Activated naive CD8-positive, alpha-beta T cell (primary cell): Measurements from ENCODE around the gene HMGCS1.
"Not testable (repeated sequence)": the region's sequence is repeated elsewhere in the genome, so short reads cannot be mapped to it uniquely, and the experiment has no call there.

Source experiments
- H3K27ac Mint-ChIP-seq: one replicate; pipeline ENCODE4 v1.8.0; 2021; ENCODE audit warnings: mixed read lengths
- H3K27me3 Mint-ChIP-seq: one replicate; pipeline ENCODE4 v1.8.0; 2021; ENCODE audit warnings: mixed read lengths
- H3K36me3 Mint-ChIP-seq: one replicate; pipeline ENCODE4 v1.8.0; 2021; ENCODE audit warnings: mixed read lengths
- H3K4me1 Mint-ChIP-seq: one replicate; pipeline ENCODE4 v1.8.0; 2021; ENCODE audit warnings: low read depth, mixed read lengths
- H3K4me3 Mint-ChIP-seq: one replicate; pipeline ENCODE4 v1.8.0; 2021; ENCODE audit warnings: mild to moderate bottlenecking, mixed read lengths
- H3K9me3 Mint-ChIP-seq: one replicate; pipeline ENCODE4 v1.8.0; 2021; ENCODE audit warnings: low read depth, mixed read lengths

HMGCS1 gene

GRCh38 chr5:43323488-43323887, 10.3 kb upstream of the HMGCS1 start:
- not testable (repeated sequence) for H3K9me3 Mint-ChIP-seq, H3K4me3 Mint-ChIP-seq, H3K4me1 Mint-ChIP-seq, H3K27ac Mint-ChIP-seq, H3K27me3 Mint-ChIP-seq, H3K36me3 Mint-ChIP-seq

- H3K4me1 Mint-ChIP-seq = peaks cover 8% of the 10 kb centered on the region
- no peak overlapping the region for H3K27ac Mint-ChIP-seq
- no peaks in the 10 kb centered on the region for H3K27me3 Mint-ChIP-seq
These were observed 7.6 kb upstream of the HMGCS1 start for GRCh38 chr5:43320846-43321245.

GRCh38 chr5:43316421-43316820, 3.2 kb upstream of the HMGCS1 start:
- H3K4me3 Mint-ChIP-seq = no peak overlapping the region
- peaks cover 47% of the 10 kb centered on the region for H3K4me1 Mint-ChIP-seq
- peak overlapping the region; percentile 96 for H3K27ac Mint-ChIP-seq
- no peaks in the 10 kb centered on the region for H3K27me3 Mint-ChIP-seq
- peaks cover 5% of the 10 kb centered on the region for H3K9me3 Mint-ChIP-seq
- H3K36me3 Mint-ChIP-seq = peaks cover 2% of the 10 kb centered on the region

More at GRCh38 chr5:43320846-43321245, 7.6 kb upstream of the HMGCS1 start:
- Mint-ChIP-seq H3K9me3 (no peaks in the 10 kb centered on the region), H3K4me3 (no peak overlapping the region), H3K36me3 (no peaks in the 10 kb centered on the region)

GRCh38 chr5:43315682-43316081, 2.5 kb upstream of the HMGCS1 start:
- Mint-ChIP-seq H3K4me1 (peaks cover 53% of the 10 kb centered on the region), H3K27me3 (no peaks in the 10 kb centered on the region), H3K4me3 (peak overlapping the region; percentile 58), H3K9me3 (peaks cover 5% of the 10 kb centered on the region), H3K36me3 (peaks cover 2% of the 10 kb centered on the region), H3K27ac (peak overlapping the region; percentile 96)

- H3K36me3 Mint-ChIP-seq = peaks cover 2% of the 10 kb centered on the region
- H3K27me3 Mint-ChIP-seq = no peaks in the 10 kb centered on the region
- peaks cover 55% of the 10 kb centered on the region for H3K4me1 Mint-ChIP-seq
- peak overlapping the region; percentile 58 for H3K4me3 Mint-ChIP-seq
- H3K9me3 Mint-ChIP-seq = peaks cover 5% of the 10 kb centered on the region
- H3K27ac Mint-ChIP-seq = peak overlapping the region; percentile 96
These were observed 2.1 kb upstream of the HMGCS1 start for GRCh38 chr5:43315263-43315662.

GRCh38 chr5:43314724-43315123, 1.5 kb upstream of the HMGCS1 start:
- Mint-ChIP-seq H3K4me1 (peaks cover 59% of the 10 kb centered on the region), H3K27me3 (no peaks in the 10 kb centered on the region)

GRCh38 chr5:43313854-43314457, 744 bp upstream of the HMGCS1 start:
- H3K36me3 Mint-ChIP-seq = peaks cover 4% of the 10 kb centered on the region
- peaks cover 66% of the 10 kb centered on the region for H3K4me1 Mint-ChIP-seq
- peak overlapping the region; percentile 97 for H3K4me3 Mint-ChIP-seq
- H3K27me3 Mint-ChIP-seq = no peaks in the 10 kb centered on the region
- peaks cover 5% of the 10 kb centered on the region for H3K9me3 Mint-ChIP-seq
- H3K27ac Mint-ChIP-seq = peak overlapping the region; percentile 96

More at GRCh38 chr5:43314724-43315123, 1.5 kb upstream of the HMGCS1 start:
- H3K36me3 Mint-ChIP-seq = peaks cover 4% of the 10 kb centered on the region
- H3K4me3 Mint-ChIP-seq = peak overlapping the region; percentile 97
- H3K27ac Mint-ChIP-seq = peak overlapping the region; percentile 96
- H3K9me3 Mint-ChIP-seq = peaks cover 5% of the 10 kb centered on the region

GRCh38 chr5:43312699-43313034, 545 bp downstream of the HMGCS1 start:
- Mint-ChIP-seq H3K27me3 (no peaks in the 10 kb centered on the region), H3K27ac (peak overlapping the region; percentile 96), H3K4me3 (peak overlapping the region; percentile 97), H3K9me3 (peaks cover 5% of the 10 kb centered on the region), H3K36me3 (peaks cover 4% of the 10 kb centered on the region), H3K4me1 (peaks cover 77% of the 10 kb centered on the region)

GRCh38 chr5:43312076-43312661, 1.0 kb downstream of the HMGCS1 start:
- H3K4me3 Mint-ChIP-seq = peak overlapping the region; percentile 97
- peak overlapping the region; percentile 96 for H3K27ac Mint-ChIP-seq
- peaks cover 77% of the 10 kb centered on the region for H3K4me1 Mint-ChIP-seq
- peaks cover 5% of the 10 kb centered on the region for H3K9me3 Mint-ChIP-seq
- H3K36me3 Mint-ChIP-seq = peaks cover 4% of the 10 kb centered on the region
- H3K27me3 Mint-ChIP-seq = no peaks in the 10 kb centered on the region

GRCh38 chr5:43309637-43310036, 3.6 kb downstream of the HMGCS1 start:
- Mint-ChIP-seq H3K4me3 (peak overlapping the region; percentile 38), H3K27ac (peak overlapping the region; percentile 11), H3K9me3 (peaks cover 2% of the 10 kb centered on the region), H3K4me1 (peaks cover 73% of the 10 kb centered on the region), H3K27me3 (no peaks in the 10 kb centered on the region), H3K36me3 (peaks cover 2% of the 10 kb centered on the region)

- no peak overlapping the region for H3K4me3 Mint-ChIP-seq
- no peaks in the 10 kb centered on the region for H3K27me3 Mint-ChIP-seq
- no peaks in the 10 kb centered on the region for H3K9me3 Mint-ChIP-seq
- peak overlapping the region; percentile 11 for H3K27ac Mint-ChIP-seq
- H3K4me1 Mint-ChIP-seq = peaks cover 73% of the 10 kb centered on the region
- H3K36me3 Mint-ChIP-seq = peaks cover 2% of the 10 kb centered on the region
These were observed 4.1 kb downstream of the HMGCS1 start for GRCh38 chr5:43309122-43309521.

- not testable (repeated sequence) for H3K27me3 Mint-ChIP-seq, H3K9me3 Mint-ChIP-seq, H3K4me3 Mint-ChIP-seq
- H3K27ac Mint-ChIP-seq = peak overlapping the region; percentile 50
- H3K4me1 Mint-ChIP-seq = peaks cover 78% of the 10 kb centered on the region
- peaks cover 12% of the 10 kb centered on the region for H3K36me3 Mint-ChIP-seq
These were observed 6.3 kb downstream of the HMGCS1 start for GRCh38 chr5:43306954-43307353.

- peaks cover 12% of the 10 kb centered on the region for H3K36me3 Mint-ChIP-seq
- H3K4me3 Mint-ChIP-seq = no peak overlapping the region
- peak overlapping the region; percentile 68 for H3K27ac Mint-ChIP-seq
- no peaks in the 10 kb centered on the region for H3K9me3 Mint-ChIP-seq
- H3K27me3 Mint-ChIP-seq = no peaks in the 10 kb centered on the region
- H3K4me1 Mint-ChIP-seq = peaks cover 74% of the 10 kb centered on the region
These were observed 7.2 kb downstream of the HMGCS1 start for GRCh38 chr5:43305948-43306565.

- Mint-ChIP-seq H3K36me3 (peaks cover 10% of the 10 kb centered on the region), H3K9me3 (no peaks in the 10 kb centered on the region), H3K27ac (peak overlapping the region; percentile 89), H3K27me3 (no peaks in the 10 kb centered on the region), H3K4me1 (peaks cover 66% of the 10 kb centered on the region), H3K4me3 (peak overlapping the region; percentile 42)
These were observed 8.7 kb downstream of the HMGCS1 start for GRCh38 chr5:43304525-43304924.

GRCh38 chr5:43303242-43303641, 10.0 kb downstream of the HMGCS1 start:
- Mint-ChIP-seq H3K9me3 (no peaks in the 10 kb centered on the region), H3K36me3 (peaks cover 14% of the 10 kb centered on the region), H3K27ac (peak overlapping the region; percentile 89), H3K4me3 (no peak overlapping the region), H3K4me1 (peaks cover 55% of the 10 kb centered on the region), H3K27me3 (no peaks in the 10 kb centered on the region)
